Activated effector memory CD4-positive, alpha-beta T cell treated with anti-CD3 and anti-CD28 coated beads, Interleukin-2, amount 50 U/mL, for 16 hours (primary cell): ENCODE data around the gene GALNT2.

Experiments used
- DNase-seq: peaks from one replicate; pipeline ENCODE4 v3.0.0-alpha.2; 2020

The GALNT2 gene

GRCh38 chr1:230171356-230172015, 104.4 kb downstream of the GALNT2 start:
- no peak for DNase-seq

- DNase-seq = no peak
Measured at GRCh38 chr1:230172016-230172537, 105.0 kb downstream of the GALNT2 start.

DNA sequence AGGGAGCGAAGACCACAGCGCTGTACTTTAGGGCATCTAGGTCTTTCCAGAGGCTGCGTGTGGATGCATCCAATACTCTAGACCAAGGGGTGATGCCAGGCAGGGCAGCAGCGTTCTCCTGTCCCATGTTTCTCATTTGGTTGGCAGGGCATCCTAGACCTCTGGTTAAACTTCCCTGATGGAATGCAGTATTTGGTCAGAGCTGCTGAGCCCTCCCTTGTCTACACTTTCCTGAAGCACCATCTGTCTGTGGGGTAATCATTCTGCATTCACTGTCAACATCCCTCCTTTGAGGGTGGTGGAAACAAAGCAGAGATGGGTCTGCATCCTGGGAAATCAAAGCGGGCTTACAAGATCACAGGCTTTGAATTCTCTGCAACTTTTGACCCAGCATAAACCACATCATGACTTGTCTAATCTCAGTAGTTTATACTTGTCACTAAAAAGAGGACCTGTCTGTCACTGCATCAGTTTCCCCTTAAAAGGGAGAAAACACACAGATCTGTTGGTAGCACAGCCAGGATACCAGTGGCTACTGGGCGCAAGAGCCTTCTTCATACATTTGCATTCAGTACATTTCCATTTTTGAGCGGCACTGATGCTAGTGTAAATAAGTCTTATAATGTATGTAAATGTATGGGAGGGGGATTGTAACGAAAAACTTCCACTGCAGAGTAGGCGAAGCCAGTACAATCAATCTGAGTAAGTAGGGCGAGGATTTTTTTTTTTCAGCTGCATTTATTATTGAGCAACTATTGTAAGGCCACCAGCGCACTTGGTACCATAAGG, 106.3 kb downstream of the GALNT2 start:
- DNase-seq = no peak

- DNase-seq = no peak
Measured at GRCh38 chr1:230174041-230174440, 107.0 kb downstream of the GALNT2 start.

- no peak for DNase-seq
Measured at GRCh38 chr1:230174471-230175162, 107.6 kb downstream of the GALNT2 start.

- DNase-seq = no peak
Measured at GRCh38 chr1:230175163-230175747, 108.2 kb downstream of the GALNT2 start.

DNA sequence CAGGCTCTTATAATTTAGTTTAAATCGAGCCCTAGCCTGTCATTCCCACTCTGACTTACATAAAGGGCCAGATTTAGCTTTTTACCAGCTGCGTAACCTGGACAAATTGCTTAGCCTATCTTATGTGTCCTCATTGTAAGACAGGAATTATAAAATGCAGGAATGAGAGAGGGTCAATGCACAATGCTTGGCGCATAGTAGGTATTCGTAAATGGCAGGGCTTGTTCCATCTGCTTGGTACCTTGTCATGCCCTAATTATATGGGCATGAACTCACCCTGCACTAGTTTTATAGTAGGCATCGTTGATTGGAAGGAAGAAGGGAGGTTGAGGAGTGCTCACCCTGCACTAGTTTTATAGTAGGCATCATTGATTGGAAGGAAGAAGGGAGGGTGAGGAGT, 108.8 kb downstream of the GALNT2 start:
- DNase-seq = no peak

GRCh38 chr1:230176326-230176725, 109.3 kb downstream of the GALNT2 start:
- no peak for DNase-seq

- no peak for DNase-seq
Measured at GRCh38 chr1:230176871-230177411, 109.9 kb downstream of the GALNT2 start.

- DNase-seq = no peak
Measured at GRCh38 chr1:230179249-230179648, 112.2 kb downstream of the GALNT2 start.

- no peak for DNase-seq
Measured at GRCh38 chr1:230185076-230186001, 118.3 kb downstream of the GALNT2 start.

DNA sequence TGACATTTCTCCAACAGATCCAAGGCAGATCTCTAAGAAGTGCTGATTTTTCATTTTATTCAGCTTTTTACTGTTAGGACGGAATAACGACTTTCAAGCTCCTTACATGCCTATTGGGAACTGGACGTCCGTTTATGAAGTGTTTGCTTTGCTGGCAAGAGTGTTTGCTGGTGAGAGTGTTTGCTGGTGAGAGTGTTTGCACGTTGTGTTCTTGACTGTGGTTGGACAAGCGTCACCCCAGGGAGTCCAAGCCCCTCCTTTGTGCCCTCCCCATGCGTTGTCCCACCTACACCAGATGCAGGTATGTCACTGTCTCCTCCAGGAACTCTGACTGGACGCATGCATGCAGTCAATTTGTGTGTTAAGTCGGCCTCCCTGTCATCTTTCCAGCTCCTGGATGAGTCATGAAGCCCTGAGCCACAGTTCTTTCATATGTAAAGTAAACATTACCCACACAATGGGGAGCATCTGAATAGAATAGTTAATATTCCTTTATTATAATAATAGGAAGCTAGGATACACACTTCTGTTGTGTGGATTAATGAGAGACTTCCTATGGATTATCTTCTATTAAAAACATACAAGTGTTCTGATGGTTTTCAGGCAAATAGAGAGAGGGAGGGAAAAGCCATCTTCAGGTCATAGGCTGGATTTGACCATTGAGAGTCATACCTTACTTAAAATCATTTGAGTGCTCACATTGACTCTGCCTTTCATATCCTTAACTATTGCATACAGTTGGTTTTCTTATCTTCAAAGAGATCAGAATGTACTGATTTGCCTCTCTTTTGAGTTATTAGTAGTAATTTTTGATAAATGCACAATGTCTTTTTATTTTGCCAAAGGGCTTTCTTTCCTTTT, 119.2 kb downstream of the GALNT2 start:
- DNase-seq = no peak

DNA sequence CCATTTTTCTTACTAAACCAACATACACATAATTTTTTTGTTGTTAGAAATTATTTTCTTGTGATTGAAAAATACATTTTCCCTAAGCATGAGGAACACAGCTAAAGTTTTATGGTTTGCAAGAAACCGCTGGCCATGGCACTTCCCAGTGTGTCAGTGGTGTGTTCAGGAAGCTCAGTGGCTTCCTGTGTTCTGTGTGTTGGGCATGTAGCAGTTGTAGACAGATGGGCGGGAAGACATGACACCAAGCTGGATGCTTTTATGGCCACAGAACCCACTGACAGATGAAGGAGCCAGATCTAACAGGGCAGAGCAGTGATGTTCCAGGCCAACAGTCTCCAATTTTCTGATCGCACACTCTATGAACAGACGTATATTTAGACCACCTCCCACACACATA, 119.8 kb downstream of the GALNT2 start:
- DNase-seq = no peak

DNA sequence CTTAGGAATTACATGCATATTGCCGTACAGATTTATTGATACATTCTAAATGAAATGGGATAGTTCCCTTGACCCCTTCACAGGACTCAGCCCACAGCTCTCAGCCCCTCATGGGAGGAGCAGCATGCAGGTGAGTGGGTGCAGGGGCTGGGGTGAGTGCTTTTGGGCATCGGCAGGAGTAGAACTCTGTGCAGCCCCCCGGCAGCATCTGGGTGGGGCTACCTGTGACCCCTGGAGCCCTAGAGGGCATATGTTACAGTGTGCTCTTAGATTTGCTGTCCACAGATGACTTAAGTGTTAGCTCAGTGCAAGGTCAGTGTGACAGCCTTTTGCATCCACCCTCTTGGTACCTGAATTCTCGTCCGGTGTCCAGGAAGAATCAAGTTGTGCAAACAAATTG, 120.3 kb downstream of the GALNT2 start:
- no peak for DNase-seq

DNA sequence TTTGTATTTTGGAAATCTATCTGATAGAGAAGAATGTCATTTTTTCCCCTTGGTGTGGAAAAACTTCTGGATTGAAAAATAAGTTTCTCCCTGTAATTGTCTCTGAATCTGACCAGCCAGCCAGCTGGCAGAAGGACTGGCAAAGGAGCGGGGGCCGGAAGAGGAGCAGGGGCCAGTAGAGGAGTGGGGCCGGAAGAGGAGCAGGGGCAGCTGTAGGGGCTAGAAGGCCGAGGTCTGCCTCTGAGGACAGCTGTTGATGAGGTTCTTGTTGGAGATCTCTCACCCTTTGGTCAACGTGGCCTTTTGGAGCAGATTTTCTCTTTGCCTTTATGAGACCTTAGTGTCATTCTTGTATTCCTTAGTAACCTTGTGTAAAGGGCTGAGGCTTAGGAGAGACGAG, 121.8 kb downstream of the GALNT2 start:
- no peak for DNase-seq

GRCh38 chr1:230189341-230189740, 122.3 kb downstream of the GALNT2 start:
- DNase-seq = no peak

DNA sequence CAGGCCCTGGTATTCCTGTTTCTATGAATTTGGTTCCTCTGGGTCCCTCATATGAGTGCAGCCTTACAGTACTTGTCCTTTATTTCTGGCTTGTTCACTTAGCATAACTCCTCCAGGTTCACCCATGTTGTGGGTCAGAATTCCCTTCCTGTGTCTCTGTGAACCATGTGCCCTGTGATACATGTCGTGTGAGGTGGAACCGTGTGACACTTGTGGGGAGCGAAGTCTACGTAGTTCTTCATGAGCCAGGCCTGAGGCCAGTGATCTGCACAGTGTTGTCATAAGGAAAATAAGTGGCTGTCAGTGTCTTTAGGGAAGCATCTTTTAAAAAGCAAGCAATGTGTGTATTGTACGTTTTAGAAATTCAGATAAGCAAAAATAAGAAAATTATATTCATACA, 122.8 kb downstream of the GALNT2 start:
- no peak for DNase-seq

DNA sequence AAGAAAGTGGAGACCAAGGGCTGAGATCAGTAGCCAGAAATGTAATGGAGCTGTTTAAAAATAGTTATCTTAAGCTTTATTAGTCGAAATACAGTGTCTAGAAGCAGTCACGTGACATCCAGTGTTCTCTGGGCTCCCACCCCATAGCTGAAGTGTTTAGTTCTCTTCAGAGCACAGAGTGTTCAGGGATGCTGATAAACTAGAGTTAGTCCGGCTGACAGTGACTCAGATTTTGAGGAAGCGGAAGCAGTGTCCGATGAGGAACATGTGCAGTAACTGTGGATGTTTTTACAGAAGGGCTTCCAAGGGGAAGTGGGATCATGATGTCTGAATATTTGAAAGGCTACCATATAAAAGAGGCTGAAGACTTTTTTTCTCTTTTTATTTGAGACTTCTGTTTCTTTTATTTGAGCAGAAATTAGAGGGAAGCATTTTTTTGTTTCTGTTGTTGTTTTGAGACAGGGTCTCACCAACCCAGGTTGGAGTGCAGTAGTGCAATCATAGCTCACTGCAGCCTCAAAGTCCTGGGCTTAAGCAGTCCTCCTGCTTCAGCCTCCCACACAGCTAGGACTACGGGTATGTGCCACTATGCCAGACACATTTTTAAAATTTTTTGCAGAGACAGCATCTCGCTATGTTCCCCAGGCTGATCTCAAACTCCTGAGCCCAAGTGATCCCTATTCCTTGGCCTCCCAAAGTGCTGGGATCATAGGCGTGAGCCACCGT, 124.2 kb downstream of the GALNT2 start:
- DNase-seq = no peak

DNA sequence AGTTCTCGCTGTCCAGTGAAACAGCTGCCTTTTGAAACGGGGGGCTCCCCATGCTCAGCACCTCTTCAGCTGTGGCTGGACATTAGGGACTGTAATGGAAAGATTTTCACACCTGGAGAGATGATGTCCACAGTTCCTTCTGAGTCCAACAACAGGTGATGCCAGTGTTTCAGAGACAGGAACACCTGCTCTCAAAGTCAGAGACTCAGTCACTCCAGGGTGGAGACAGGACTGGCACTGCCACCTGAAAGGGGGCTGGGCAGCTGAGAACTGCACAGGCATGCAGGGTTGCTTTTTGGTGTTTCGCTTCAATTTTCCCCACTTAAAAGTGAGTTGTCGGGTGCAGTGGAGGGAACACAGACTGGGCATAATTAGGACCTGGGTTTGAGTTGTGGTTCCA, 124.8 kb downstream of the GALNT2 start:
- no peak for DNase-seq

DNA sequence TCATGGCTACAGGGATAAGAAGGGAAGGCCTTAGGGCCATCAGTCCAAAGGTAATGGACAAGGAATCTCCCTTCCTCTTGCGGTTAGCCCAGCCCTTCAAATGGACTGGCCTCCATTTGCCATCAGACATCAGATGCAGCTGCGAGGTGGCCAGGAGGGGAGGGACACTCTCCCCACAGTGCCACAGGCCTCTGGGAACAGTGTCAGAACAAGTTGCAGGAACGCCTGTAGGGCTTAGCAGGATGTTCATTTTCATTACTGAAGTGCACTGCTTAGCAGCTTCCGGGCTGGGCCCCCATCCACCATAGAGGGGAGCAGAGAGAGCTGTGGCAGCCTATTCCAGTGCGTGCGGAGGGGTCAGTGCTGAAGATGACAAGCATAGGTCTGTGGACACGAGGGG, 127.5 kb downstream of the GALNT2 start:
- DNase-seq = no peak
